HG03280 (cell line): ENCODE measurements around the gene HRAS.

ENCODE experiments used
- ATAC-seq: cut with Tn5 transposase; IDR thresholded peaks from one replicate; pipeline ENCODE4 v1.9.1; 2021; ENCODE audit warnings: mild to moderate bottlenecking, moderate library complexity; ENCODE audit not compliant: unreplicated experiment

Gene HRAS

GRCh38 chr11:567629-568292 is 32.4 kb upstream of the HRAS start:
- ATAC-seq = no peak

- no peak for ATAC-seq
Observed at GRCh38 chr11:567011-567628, 31.7 kb upstream of the HRAS start.

GRCh38 chr11:565921-566509 is 30.6 kb upstream of the HRAS start:
- no peak for ATAC-seq

GRCh38 chr11:563812-564578 is 28.6 kb upstream of the HRAS start:
- ATAC-seq = no peak

GRCh38 chr11:563066-563811 is 27.9 kb upstream of the HRAS start:
- ATAC-seq = no peak

- no peak for ATAC-seq
Observed at GRCh38 chr11:562046-562645, 26.8 kb upstream of the HRAS start.

GRCh38 chr11:561148-562003 is 26.0 kb upstream of the HRAS start:
- ATAC-seq = peak; percentile 41

- ATAC-seq = peak; percentile 85
Observed at GRCh38 chr11:560305-561147, 25.1 kb upstream of the HRAS start, which contains the start of the genes LMNTD2 and RASSF7. LMNTD2 (minus strand) TSS chr11:560738; CDS start chr11:560716, 22 bp downstream. RASSF7 (plus strand) TSS chr11:560970; CDS start chr11:561769, 799 bp downstream.

- no peak for ATAC-seq
Observed at GRCh38 chr11:559712-560304, 24.4 kb upstream of the HRAS start.

GRCh38 chr11:559020-559620 is 23.7 kb upstream of the HRAS start:
- ATAC-seq = no peak

- no peak for ATAC-seq
Observed at GRCh38 chr11:558503-558902, 23.1 kb upstream of the HRAS start.

GRCh38 chr11:557328-558132 is 22.2 kb upstream of the HRAS start:
- no peak for ATAC-seq

GRCh38 chr11:556662-557256 is 21.4 kb upstream of the HRAS start:
- no peak for ATAC-seq

GRCh38 chr11:555780-556661 is 20.6 kb upstream of the HRAS start:
- ATAC-seq = no peak

- ATAC-seq = no peak
Observed at GRCh38 chr11:555227-555779, 19.9 kb upstream of the HRAS start.
